DMS 273 treated with DMSO at 0.1 percent for 48 hours (cell line): ENCODE data around the gene CSTA.

Experiments used
- DNase-seq: peaks from one replicate; lab custom pipeline; 2025; lab: John Stamatoyannopoulos, UW

CSTA gene, protein sequence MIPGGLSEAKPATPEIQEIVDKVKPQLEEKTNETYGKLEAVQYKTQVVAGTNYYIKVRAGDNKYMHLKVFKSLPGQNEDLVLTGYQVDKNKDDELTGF

DNA sequence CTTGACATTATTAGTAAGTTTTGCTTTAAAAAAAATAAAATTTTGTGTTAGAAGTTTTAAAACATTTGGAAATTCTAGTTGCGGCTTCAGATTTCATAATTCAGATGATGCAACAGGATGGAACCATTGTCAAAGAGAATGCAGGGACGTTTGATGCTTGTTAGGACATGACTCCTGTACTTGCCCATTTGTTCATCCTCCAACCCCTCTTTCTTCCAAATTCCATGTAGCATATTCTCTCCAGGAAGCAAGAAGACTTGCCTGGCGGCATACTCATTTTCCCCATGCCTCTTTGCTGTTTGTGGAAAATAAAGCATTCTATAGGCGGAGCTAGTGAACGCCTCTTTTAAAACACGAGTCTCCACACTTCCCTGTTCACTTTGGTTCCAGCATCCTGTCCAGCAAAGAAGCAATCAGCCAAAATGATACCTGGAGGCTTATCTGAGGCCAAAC lies at the start of gene CSTA:
Gene CSTA, plus strand, starts transcription at position 378 of the 453 bp plus-strand sequence. Its CDS starts 45 bp downstream, at position 423.
- no peak for DNase-seq

DNA sequence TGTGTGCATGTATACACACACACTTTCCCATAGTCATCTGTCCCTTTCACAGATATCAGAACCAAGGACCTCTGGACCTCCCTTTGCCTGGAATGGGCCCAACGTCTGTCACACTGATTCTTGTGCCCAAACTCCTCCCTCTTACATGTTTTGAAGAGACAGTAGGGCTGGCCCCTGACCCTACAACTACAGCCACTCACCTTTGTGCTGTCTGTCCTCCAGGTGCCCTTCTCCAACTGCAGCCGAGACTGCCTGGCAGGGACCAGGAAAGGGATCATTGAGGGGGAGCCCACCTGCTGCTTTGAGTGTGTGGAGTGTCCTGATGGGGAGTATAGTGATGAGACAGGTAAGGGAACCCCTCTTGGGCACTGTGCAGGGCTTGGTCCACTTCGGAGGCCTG lies 43.2 kb upstream of the CSTA start:
- no peak for DNase-seq

- no peak for DNase-seq
These were observed 41.1 kb upstream of the CSTA start for GRCh38 chr3:122283796-122284445.

- DNase-seq, result no peak
These were observed 40.6 kb upstream of the CSTA start for GRCh38 chr3:122284486-122284885.

- no peak for DNase-seq
These were observed 30.7 kb upstream of the CSTA start for GRCh38 chr3:122294359-122294758.

- no peak for DNase-seq
These were observed 29.6 kb upstream of the CSTA start for GRCh38 chr3:122295266-122296062.

- no peak for DNase-seq
These were observed 26.8 kb upstream of the CSTA start for GRCh38 chr3:122298239-122298638.

GRCh38 chr3:122299215-122299614 lies 25.8 kb upstream of the CSTA start:
- no peak for DNase-seq

DNA sequence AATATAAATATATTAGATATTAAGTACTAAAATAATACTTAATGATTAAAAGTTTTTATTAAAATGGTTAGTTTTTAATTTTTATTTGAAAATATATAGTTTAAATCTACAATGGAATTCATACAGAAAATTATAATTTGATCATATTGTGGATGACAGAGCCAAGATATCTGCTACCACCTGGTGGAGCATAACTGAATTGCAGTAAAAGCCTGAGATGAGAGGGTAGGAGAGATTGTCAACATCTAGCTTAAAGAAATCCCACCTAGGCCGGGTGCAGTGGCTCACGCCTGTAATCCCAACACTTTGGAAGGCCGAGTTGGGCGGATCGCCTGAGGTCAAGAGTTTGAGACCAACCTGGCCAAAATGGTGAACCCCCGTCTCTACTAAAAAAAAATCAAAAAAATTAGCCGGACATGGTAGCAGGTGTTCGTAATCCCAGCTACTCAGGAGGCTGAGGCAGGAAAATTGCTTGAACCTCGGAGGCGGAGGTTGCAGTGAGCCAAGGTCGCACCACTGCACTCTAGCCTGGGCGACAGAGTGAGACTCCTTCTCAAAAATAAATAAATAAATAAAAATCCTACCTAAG lies 25.1 kb upstream of the CSTA start:
- peak; percentile 4 for DNase-seq

DNA sequence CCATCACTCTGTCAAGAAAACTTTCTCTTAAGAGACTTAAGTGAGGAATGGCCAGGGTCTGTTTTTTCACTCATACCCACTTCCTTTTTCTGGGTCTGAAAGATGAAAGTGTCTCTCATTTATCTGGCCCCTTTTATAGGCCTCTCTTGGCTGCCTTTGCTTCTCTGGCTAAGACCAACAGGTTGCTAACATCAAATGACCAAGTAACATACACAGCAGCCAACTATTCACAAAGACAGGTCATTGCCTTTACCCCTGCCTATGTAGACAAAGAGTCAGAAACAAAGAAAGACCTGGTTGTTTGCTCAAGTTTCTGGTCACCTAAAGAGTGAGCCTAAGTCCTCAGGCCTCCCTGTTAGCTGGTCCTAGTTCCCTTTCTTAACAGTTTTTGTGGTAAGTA lies 24.0 kb upstream of the CSTA start:
- no peak for DNase-seq

DNA sequence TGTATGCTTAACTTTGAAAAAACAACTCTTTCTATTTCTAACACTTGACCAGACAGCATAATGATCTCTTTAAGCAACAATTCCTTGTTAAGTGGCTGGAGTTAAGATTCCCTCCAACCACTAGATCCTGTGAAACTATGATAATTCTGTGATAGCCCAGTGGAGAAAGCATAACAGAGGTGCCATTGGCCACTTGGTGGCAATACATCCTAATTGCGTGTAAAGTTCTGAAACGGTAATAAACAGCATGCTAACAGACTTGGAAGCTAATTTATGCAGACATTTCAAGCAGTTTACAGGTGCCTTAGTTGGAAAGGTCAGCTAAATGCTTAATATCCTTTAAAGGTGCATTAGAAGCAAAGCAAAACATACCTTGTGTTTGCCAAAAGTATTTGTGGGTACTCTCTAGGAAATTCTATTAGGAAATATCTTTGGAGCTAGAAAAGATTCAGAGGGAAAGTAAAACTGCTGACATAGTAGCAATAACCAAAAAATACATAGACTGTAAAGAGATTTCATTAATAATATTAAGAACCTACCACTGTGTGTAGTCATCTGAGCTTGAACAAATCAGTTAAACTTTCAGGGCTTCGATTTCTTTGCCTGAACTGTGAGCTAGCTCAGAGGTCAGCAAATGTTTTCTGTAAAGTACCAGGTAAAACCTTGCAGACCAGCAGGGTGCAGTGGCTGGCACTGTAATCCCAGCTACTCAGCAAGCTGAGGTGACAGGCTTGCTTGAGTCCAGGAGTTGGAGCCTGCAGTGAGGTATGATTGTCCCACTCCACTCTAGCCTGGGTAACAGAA lies 19.0 kb upstream of the CSTA start:
- DNase-seq, result no peak

DNA sequence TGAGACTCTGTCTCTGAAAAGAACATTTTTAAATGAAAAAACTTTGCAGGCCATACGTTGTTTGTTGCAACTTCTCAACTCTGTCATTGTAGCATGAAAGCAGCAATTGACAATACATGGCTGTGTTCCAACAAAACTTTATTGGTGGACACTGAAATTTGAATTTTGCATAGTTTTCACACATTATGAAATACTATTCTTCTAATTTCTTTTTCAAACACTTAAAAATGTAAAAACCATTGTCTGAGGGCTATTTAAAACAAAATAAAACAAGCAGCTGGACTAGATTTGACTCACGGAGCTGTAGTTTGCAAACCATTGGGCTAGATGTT lies 18.5 kb upstream of the CSTA start:
- no peak for DNase-seq

DNA sequence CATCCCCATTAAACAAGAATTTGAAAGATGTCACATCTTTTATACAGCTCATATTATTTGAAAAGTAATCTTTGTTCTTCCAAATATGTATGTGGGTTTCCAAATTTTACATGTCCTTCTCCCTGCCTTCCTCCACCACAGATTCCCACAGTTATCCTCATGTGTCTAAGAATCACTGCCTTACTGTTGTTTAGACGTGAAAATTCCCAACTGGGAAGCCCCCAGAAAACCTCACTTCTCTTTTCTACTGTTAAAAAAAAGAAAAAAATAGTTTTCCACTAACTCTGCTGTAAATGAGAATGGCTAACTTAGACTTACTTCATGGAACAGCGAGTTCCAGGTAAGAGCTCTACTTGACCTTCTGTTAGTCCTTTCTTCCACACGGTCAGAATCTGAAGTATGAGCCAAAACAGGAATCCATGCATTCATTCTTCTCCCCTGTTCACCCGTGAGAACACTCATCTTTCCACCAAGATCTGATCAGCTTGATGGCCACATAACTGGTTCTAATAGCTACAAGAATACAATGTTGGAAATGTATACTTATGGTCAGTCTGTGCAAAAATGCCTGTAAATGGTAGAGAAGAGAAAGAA lies 17.9 kb upstream of the CSTA start:
- DNase-seq, result no peak

- DNase-seq, result no peak
These were observed 17.1 kb upstream of the CSTA start for GRCh38 chr3:122307976-122308375.

DNA sequence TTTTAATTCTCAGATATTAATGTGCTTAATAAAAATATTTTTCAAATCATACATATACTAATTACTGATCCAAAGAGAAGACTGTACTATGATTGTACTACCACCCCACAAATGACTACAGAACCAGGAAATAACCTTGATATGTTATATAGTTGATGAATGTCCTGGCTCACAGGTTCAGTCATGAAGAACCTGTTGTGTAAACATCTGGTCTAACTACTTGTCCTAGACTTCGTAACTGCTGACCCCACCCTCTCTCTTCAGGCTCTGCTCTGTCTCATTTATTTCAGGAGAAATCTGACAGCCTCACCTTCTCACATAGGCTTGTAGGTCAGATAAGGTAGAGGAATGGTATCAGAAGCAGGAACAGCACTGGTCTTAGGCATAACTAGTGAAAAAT lies 14.7 kb upstream of the CSTA start:
- no peak for DNase-seq

DNA sequence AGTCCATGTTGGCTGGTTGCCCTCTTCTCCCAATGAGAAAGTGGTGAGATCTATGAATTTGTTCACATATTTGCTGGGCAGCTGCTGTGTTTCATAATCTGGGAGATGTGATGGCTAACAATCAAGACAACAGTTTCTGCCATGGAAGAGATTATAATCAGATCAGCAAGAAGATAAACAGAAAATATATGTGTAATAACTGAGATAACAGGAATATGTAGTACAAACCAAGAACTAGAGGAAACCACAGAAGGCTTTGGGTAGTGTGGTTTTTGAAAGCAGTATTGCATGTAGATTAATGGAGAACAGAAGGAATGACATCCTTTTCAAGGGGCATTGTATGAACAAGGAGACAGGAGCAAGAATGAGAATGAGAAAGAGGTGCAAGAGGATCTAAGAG lies 12.2 kb upstream of the CSTA start:
- no peak for DNase-seq

GRCh38 chr3:122313281-122313680 lies 11.8 kb upstream of the CSTA start:
- DNase-seq, result no peak

DNA sequence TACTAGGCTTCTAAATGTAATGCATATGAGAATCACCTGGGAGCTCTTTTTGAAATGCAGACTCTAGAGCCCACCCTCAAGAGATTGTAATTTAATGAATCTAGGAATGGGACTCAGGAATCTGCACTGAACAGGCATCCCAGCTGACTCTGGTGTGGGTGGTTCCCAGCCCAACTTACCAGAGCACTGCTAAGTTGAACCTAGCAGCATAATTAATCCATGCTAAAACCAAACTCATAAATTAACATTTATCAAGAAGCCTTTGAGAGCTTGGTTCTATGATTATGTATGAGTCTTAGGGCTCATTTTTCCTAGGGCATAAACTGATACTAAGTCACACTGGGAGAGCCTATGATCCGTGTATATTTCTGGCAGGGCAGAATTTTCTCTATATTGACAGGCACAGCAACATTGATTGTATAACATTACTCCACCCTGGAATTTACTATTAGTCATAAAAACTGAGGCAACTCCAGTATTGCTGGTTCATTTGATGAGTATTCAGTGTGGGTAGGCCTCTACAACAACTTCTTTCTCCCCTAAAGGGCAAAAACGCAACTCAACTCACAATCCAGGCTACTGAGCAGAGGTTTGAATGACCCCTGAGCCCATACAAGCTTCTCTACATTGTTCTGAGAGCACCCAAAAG lies 10.7 kb upstream of the CSTA start:
- no peak for DNase-seq

DNA sequence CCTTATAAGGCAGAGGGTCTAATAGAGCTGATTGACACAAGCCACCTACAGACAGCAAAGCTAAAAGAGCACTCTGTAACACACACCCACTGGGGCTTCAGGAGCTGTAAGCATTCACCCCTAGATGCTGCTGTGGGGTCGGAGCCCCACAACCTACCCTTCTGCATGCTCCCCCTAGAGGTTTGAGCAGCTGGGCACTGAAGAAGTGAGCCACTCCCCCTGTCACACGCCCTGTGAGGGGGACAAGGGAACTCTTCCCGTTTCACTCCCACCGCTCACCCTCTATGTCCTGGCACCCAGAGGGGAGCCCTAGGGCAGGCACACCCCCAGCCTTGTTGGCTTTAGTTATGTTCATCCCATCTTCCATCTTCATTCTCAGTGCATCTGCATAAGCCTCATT lies 9.4 kb upstream of the CSTA start:
- DNase-seq, result no peak

- DNase-seq, result no peak
These were observed 8.7 kb upstream of the CSTA start for GRCh38 chr3:122316368-122316767.

DNA sequence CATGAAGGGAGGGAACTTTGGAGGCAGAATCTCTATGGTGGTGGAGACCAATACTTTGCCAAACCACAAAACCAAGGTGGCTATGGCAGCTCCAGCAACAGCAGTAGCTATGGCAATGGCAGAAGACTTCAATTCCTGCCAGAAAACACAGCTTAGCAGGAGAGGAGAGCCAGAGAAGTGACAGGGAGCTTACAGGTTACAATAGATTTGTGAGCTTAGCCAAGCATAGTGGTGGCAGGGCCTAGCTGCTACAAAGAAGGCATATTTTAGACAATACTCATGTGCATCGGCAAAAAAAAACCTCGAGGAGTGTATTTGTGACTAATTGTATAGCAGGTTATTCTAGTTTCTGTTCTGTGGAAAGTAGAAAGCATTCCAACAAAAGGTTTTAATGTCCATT lies 6.4 kb upstream of the CSTA start:
- no peak for DNase-seq
